K562 (cell line): ENCODE measurements around the gene FARP1. TPM values are rescaled to one million over a fixed set of nuclear protein-coding genes. Genes with fewer than 3 reads are reported as not detected.

Source experiments
- CBX1 ChIP-seq: sonication (generic); IDR thresholded peaks from 2 replicates; pipeline ENCODE4 v1.6.1; 2016; ENCODE audit warnings: antibody characterized with exemption, low read depth, mild to moderate bottlenecking
- CEBPG ChIP-seq, 3 experiments: fragments of 200-800 bp in 1 of 3; sonication (Bioruptor generic) in 1 of 3; sonication (generic) in 1 of 3; formaldehyde crosslinking in 1 of 3; IDR thresholded peaks in 2 of 3; conservative IDR thresholded peaks in 1 of 3; 2 replicates each; pipeline versions ENCODE4 v1.6.1 to v1.8.0; 2016 to 2022; ENCODE audit warnings: missing compliant biosample characterization in 2 of 3, missing genetic modification characterization in 2 of 3, mild to moderate bottlenecking in 1 of 3, missing genetic modification reagents in 1 of 3
- FOXK2 ChIP-seq, 2 experiments: fragments of 450-650 bp; IDR thresholded peaks in 1 of 2; conservative IDR thresholded peaks in 1 of 2; 2 replicates each; pipeline ENCODE4 v1.6.1; 2016; ENCODE audit warnings: low read depth in 2 of 2, mild to moderate bottlenecking in 1 of 2
- LEF1 ChIP-seq: fragments of 450-650 bp; IDR thresholded peaks from 2 replicates; pipeline ENCODE4 v1.6.1; 2016; ENCODE audit warnings: mild to moderate bottlenecking
- MTA2 ChIP-seq: fragments of 450-650 bp; IDR thresholded peaks from 2 replicates; pipeline ENCODE4 v1.6.1; 2016; ENCODE audit warnings: low read depth
- NCOA1 ChIP-seq: fragments of 450-650 bp; IDR thresholded peaks from 2 replicates; pipeline ENCODE4 v1.6.1; 2016; ENCODE audit warnings: low read depth
- SAFB ChIP-seq: fragments of 200-400 bp; formaldehyde crosslinking; IDR thresholded peaks from 2 replicates; pipeline ENCODE4 v1.6.1; 2017; ENCODE audit warnings: low read depth, low read length, borderline replicate concordance
- SMAD2 ChIP-seq: fragments of 150-350 bp; IDR thresholded peaks from 2 replicates; pipeline ENCODE4 v1.6.1; 2014; ENCODE audit warnings: low read depth, mild to moderate bottlenecking, low read length
- TRIM25 ChIP-seq: fragments of 450-650 bp; IDR thresholded peaks from 2 replicates; pipeline ENCODE4 v1.7.0; 2016; ENCODE audit warnings: borderline replicate concordance
- VEZF1 ChIP-seq: fragments of 200-800 bp; sonication (Bioruptor generic); IDR thresholded peaks from 2 replicates; pipeline ENCODE4 v1.6.1; 2017; ENCODE audit warnings: missing genetic modification characterization, missing compliant biosample characterization
- polyA plus RNA-seq, 8 experiments: library from polyadenylated mRNA; depleted of rRNA in 4 of 8; stranded (reverse) in 5 of 8; unstranded in 3 of 8; fragments of >200 nt; fragmentation: Nextera tagmentation in 2 of 8; fragmentation: Illumina TruSeq in 1 of 8; extraction: Ambion mirVana in 2 of 8; extraction: Trizol in 1 of 8; gene quantifications; 2 replicates each; pipeline versions ENCODE4 v1.2.1 to v1.2.3, GENCODE V29; 2011 to 2014; ENCODE audit warnings: inconsistent platforms in 1 of 8, missing spikeins in 1 of 8
- total RNA-seq, 7 experiments: library from RNA; depleted of rRNA in 6 of 7; stranded (reverse); fragments of >200 nt in 6 of 7; fragmentation: Illumina TruSeq in 2 of 7; extraction: Trizol in 2 of 7; gene quantifications; 2 replicates each; pipeline versions ENCODE4 v1.2.1 to v1.2.3, GENCODE V29; 2011 to 2021; ENCODE audit warnings: low replicate concordance in 1 of 7
- TF ChIP-seq, protein P1 (sequence below): fragments of 450-650 bp; IDR thresholded peaks from 2 replicates; pipeline ENCODE4 v1.6.1; 2016; ENCODE audit warnings: mild to moderate bottlenecking, moderate library complexity

The FARP1 gene
- total and polyA plus RNA-seq, 9 of the 15 experiments (the other 6 are each of a cell fraction or from before 2014, with no cell fraction given), result 0.03 to 0.29 (median 0.05) TPM; not detected in 3

- TF ChIP-seq, protein P1, sequence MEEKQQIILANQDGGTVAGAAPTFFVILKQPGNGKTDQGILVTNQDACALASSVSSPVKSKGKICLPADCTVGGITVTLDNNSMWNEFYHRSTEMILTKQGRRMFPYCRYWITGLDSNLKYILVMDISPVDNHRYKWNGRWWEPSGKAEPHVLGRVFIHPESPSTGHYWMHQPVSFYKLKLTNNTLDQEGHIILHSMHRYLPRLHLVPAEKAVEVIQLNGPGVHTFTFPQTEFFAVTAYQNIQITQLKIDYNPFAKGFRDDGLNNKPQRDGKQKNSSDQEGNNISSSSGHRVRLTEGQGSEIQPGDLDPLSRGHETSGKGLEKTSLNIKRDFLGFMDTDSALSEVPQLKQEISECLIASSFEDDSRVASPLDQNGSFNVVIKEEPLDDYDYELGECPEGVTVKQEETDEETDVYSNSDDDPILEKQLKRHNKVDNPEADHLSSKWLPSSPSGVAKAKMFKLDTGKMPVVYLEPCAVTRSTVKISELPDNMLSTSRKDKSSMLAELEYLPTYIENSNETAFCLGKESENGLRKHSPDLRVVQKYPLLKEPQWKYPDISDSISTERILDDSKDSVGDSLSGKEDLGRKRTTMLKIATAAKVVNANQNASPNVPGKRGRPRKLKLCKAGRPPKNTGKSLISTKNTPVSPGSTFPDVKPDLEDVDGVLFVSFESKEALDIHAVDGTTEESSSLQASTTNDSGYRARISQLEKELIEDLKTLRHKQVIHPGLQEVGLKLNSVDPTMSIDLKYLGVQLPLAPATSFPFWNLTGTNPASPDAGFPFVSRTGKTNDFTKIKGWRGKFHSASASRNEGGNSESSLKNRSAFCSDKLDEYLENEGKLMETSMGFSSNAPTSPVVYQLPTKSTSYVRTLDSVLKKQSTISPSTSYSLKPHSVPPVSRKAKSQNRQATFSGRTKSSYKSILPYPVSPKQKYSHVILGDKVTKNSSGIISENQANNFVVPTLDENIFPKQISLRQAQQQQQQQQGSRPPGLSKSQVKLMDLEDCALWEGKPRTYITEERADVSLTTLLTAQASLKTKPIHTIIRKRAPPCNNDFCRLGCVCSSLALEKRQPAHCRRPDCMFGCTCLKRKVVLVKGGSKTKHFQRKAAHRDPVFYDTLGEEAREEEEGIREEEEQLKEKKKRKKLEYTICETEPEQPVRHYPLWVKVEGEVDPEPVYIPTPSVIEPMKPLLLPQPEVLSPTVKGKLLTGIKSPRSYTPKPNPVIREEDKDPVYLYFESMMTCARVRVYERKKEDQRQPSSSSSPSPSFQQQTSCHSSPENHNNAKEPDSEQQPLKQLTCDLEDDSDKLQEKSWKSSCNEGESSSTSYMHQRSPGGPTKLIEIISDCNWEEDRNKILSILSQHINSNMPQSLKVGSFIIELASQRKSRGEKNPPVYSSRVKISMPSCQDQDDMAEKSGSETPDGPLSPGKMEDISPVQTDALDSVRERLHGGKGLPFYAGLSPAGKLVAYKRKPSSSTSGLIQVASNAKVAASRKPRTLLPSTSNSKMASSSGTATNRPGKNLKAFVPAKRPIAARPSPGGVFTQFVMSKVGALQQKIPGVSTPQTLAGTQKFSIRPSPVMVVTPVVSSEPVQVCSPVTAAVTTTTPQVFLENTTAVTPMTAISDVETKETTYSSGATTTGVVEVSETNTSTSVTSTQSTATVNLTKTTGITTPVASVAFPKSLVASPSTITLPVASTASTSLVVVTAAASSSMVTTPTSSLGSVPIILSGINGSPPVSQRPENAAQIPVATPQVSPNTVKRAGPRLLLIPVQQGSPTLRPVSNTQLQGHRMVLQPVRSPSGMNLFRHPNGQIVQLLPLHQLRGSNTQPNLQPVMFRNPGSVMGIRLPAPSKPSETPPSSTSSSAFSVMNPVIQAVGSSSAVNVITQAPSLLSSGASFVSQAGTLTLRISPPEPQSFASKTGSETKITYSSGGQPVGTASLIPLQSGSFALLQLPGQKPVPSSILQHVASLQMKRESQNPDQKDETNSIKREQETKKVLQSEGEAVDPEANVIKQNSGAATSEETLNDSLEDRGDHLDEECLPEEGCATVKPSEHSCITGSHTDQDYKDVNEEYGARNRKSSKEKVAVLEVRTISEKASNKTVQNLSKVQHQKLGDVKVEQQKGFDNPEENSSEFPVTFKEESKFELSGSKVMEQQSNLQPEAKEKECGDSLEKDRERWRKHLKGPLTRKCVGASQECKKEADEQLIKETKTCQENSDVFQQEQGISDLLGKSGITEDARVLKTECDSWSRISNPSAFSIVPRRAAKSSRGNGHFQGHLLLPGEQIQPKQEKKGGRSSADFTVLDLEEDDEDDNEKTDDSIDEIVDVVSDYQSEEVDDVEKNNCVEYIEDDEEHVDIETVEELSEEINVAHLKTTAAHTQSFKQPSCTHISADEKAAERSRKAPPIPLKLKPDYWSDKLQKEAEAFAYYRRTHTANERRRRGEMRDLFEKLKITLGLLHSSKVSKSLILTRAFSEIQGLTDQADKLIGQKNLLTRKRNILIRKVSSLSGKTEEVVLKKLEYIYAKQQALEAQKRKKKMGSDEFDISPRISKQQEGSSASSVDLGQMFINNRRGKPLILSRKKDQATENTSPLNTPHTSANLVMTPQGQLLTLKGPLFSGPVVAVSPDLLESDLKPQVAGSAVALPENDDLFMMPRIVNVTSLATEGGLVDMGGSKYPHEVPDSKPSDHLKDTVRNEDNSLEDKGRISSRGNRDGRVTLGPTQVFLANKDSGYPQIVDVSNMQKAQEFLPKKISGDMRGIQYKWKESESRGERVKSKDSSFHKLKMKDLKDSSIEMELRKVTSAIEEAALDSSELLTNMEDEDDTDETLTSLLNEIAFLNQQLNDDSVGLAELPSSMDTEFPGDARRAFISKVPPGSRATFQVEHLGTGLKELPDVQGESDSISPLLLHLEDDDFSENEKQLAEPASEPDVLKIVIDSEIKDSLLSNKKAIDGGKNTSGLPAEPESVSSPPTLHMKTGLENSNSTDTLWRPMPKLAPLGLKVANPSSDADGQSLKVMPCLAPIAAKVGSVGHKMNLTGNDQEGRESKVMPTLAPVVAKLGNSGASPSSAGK, result peak; percentile 52
- TF ChIP-seq SMAD2 (no peak), NCOA1 (no peak; the same call in 1 of the 2 replicates), CBX1 (no peak), TRIM25 (no peak), MTA2 (no peak), FOXK2 (conservative IDR thresholded peaks at IDR 0.05 in 1 of 2, IDR thresholded peaks at IDR 0.05 in 1 of 2; ENCODE audit: low read depth in 2 of 2) (peak; percentile 16 to 66; a peak in 1 of 4 replicates), SAFB (no peak), LEF1 (no peak), CEBPG (CRISPR knock-in tag; IDR thresholded peaks at IDR 0.05) (no peak), CEBPG (tag; conservative IDR thresholded peaks at IDR 0.05 in 1 of 2, IDR thresholded peaks at IDR 0.05 in 1 of 2) (no peak), VEZF1 (peak; percentile 29; the same call in 1 of the 2 replicates)
These were observed 338.3 kb downstream of the FARP1 start (continued) for GRCh38 chr13:98480915-98481877.
